Dermis blood vessel endothelial cell (primary cell): Measurements from ENCODE around the gene EXD3. TPM values are rescaled to one million over a fixed set of nuclear protein-coding genes. Genes with fewer than 3 reads are reported as not detected.
"Not testable (repeated sequence)": the region's sequence is repeated elsewhere in the genome, so short reads cannot be mapped to it uniquely, and the experiment has no call there.

Experiments
- DNase-seq: peaks from one replicate; pipeline ENCODE4 v3.0.0; 2010
- total RNA-seq: library from RNA; depleted of rRNA; stranded (reverse); fragments of >200 nt; gene quantifications from 2 replicates; pipeline ENCODE4 v1.2.3, GENCODE V29; 2014

Gene EXD3
- total RNA-seq, 1 donor from 2014 or later = 43.1 TPM

DNA sequence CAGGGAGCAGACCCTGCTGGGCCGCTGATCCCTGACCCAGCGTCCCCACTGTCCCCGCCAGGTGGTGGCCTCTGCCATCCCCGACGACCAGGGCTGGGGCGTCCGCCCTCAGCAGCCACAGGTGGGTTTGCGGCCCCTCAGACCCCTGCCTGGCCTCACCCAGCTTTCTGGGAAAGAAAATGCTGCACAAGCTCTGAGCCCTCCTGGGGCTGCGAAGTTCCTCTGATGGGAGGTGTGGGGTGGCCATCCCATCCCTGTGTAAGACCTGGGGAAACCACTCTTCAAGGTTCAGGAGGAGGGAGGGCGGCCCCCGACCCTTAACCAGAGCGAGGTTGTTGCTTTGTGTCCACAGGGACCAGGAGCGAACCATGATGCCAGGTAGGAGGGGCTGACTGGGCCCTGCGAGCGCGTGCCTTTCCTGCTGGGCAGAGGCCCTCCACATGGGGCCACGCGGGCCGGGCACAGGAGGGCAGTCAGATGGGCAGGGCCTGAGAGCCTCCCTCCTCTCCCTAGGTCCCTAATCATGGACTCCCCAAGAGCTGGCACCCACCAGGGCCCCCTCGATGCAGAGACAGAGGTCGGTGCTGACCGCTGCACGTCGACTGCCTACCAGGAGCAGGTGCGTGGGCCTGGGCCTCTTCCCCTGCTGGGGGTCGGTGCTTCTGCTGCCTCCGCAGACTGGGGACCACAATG is 7.9 kb upstream of the EXD3 start:
- DNase-seq = no peak

DNA sequence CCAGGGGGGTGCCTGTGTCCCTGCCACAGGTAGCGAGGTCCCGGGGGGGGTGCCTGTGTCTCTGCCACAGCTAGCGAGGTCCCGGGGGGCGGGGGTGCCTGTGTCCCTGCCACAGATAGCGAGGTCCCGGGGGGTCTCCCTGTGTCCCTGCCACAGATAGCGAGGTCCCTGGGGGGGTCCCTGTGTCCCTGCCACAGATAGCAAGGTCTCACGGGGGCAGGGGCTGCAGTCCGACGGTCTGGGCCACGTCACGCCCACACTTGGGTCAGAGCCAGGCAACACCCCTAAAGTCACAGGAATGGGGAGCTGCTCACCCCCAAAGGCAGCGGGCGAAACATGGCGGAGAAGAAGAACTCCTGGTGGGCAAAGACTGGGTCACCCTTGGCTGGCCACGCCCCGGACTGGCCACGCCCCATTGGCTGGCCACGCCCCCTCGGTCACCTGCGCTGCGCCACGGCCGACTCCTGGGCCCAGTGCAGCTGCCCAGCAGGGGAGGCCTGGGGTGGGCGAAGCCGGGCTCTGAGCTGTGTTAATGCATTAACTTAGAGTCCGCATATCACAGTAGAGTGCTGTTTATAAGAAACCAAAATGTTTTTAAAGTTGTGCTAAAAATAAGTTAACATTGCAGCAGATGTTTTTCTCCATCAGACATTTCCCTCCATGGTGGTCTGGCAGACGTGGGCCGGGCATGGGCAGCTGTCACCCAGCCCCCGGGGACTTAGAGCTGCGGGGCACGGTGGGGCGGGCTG is 7.2 kb upstream of the EXD3 start:
- DNase-seq = no peak

DNA sequence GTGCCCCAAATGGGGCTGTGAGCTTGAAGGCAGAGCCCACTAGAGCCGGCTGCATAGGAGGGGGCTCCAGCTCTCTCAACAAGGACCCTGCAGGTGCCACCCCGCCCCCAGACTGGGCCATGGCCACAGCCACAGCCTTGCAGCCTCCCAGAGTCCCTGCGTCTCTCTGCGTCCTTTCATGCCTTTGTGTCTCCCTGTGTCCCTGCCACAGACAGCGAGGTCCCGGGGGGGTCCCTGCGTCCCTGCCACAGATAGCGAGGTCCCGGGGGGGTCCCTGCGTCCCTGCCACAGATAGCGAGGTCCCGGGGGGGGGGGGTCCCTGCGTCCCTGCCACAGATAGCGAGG is 6.6 kb upstream of the EXD3 start:
- no peak for DNase-seq

- no peak for DNase-seq
These were observed 6.0 kb upstream of the EXD3 start for GRCh38 chr9:137428841-137429545.

GRCh38 chr9:137428311-137428630 is 5.3 kb upstream of the EXD3 start:
- DNase-seq = no peak

DNA sequence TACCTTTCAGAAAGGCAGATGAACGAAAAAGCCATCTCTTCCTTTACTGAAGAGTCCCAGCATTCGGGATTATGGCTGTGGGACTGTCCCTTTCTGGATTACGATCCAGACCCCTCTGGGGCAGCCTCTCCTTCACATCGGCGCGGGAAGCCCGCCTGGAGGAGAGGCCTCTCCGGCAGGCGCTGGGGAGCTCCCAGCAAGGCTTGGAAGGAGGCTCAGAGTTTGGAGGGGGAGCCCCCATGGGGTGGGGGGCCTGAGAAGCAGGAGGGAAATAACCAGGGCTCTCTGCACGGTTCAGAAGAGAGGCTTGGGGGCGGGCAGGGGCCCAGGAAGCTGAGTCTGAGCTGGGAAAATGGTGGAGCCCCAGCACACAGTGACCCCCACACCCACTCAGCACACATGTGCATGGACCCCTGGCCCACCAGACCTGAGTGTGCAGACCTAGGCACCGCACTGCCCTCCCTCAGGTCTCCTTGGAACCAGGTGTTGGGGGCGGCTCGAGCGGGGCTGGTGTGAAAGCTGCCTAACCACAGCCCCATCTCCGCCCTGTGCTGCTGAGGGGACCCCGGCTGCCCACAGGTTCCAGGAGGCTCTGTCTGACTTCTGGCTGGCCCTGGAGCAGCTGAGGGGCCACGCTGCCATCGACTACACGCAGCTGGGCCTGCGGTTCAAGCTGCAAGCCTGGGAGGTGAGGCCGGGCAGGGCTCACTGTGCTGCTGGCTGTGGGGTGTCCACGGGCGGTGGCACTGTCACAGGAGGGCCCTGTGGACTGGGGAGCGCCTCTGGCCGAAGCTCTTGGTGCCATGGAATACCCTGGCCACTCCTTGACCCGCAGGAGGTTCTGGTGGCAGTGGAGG is 4.7 kb upstream of the EXD3 start:
- DNase-seq = no peak

DNA sequence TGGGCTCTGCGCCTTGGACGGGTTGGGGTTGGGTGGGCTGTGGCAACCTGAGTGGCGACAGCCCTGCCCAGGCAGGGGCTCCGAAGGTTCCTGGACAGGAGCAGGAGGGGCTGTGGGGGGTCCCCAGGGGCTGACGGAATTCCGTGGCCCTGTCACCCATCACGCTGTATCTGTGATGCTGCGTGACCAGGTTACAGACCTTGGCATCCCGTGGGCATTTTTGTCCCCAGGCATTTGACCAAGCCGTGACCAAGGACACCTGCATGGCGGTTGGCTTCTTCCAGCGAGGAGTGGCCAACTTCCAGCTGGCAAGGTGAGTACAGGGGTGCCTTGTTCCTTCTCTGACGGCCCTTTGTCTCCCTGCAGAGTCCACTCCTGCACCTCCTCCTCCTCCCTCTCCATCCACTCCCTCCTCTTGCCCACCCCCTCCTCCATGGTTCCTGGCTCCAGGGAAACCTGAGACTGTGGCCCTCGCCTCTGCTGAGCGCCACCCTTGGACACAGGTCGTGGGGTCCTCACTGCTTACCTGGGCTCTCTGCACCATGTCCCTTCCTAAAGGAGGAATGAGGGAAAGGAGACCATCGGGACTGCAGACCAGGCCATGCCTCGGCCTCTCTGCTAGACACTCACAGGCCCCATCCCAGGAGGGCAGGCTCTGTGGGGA is 3.2 kb upstream of the EXD3 start:
- no peak for DNase-seq

GRCh38 chr9:137423514-137424291 is 741 bp upstream of the EXD3 start:
- peak; percentile 37 for DNase-seq

DNA sequence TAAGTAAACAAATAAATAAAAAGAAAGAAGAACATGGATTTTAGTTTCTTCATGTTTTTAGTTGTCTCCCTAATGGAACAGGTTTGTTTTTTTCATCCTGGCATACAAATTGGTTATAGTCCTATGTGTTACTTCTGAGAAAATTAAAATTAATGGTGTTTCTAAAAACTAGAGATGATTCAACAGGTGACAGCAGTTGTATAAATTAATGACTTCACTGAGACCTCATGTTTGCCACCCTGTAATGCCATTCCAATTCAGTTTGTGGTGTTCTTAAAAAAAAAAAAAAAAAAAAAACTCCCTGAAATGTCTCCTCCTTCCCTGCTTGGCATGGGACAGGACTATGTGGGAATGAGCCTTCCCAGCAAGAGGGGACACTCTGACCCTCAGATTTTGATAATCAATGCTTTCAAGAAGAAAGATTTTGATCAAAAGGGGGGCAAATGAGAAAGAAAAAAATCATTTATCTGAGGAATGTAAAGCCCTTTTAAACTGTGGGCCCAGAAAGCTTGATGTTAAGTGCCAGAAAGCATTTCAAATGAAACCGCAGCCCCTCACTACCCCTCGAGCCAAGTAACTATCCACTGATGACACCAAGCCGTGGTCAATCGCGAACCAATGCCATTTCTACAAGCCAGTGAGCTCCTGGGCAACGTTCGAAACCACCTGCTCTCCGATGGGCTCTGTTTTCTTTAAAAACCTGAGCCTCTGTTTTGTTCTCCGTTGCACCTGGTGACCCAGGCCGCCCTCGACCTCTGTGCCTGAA is 941 bp downstream of the EXD3 start:
- DNase-seq = peak; percentile 28

- DNase-seq = peak; percentile 50
These were observed 5.6 kb downstream of the EXD3 start for GRCh38 chr9:137417161-137418021.

- DNase-seq = peak; percentile 46
These were observed 6.3 kb downstream of the EXD3 start for GRCh38 chr9:137416563-137417151.

DNA sequence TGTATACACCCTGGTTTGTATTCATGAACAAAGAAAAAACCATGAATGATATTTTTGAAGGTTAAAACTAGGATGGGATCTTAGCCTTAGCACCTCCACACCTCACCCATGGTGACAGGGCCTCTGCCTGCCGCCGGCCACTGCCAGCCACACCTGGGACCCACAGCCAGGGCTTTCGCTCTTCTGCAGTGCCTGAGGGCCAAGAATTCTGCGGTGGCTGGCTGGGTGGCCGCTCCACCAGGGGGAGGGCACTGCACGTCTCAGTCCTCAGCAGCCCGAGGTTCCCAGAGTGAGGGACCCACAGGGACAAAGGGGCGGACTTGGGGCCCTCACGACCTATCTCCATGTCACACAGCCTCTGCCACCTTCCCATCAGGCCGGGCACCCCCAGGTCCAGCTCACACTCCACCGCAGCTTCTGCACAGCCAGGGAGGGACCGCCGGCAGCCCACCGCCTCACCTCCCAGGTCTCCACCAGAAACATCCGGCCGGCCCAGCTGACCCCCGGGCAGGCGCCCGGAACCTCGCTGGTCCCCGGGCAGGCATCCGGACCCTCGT is 6.9 kb downstream of the EXD3 start:
- no peak for DNase-seq

- DNase-seq = no peak
These were observed 7.5 kb downstream of the EXD3 start for GRCh38 chr9:137415451-137415850.

- DNase-seq = peak; percentile 29
These were observed 10.5 kb downstream of the EXD3 start for GRCh38 chr9:137412431-137412830.

- peak; percentile 97 for DNase-seq
These were observed 11.1 kb downstream of the EXD3 start for GRCh38 chr9:137411645-137412380.

DNA sequence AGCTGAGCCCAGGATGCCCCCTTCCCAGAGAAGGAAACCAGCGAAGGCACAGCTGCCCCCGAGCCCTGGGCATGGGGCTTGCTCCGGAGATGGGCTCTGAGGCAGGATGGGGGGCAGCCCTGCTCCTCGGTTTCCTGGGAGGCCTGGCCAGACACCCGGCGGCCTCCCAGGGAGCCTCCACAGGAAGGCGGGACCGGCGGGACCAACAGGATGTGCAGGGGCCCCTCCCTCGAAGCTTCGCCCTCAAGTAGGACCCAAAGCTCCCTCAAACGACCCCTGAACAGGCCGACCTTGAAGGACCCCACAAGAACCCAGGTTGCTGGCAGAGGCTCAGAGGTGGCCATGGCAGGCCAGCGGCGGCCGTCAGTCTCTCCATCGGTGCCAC is 11.7 kb downstream of the EXD3 start:
- no peak for DNase-seq

DNA sequence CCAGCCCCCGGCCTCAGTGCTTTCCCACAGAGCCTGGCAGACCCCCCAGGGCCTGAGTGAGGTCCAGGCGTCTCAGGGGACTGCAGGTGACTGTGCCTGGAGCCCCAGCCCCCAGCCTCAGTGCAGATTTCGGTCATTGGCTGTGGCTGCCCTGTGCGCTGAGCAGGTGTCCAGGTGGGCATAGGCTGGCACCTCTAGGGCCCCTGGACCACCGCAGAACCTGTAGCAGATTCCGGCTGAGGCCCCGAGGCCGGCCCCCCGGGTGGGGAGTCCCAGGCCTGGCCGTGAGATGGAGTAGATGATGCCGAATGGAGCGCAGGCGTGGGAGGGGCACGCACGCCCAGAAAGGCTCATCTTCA is 12.1 kb downstream of the EXD3 start:
- no peak for DNase-seq

- DNase-seq = not testable (repeated sequence)
These were observed 12.6 kb downstream of the EXD3 start for GRCh38 chr9:137410236-137410890.
